NCI-H2196 treated with DMSO at 0.1 percent for 48 hours (cell line): Measurements from ENCODE around the gene DSE.

ENCODE experiments used
- DNase-seq: peaks from one replicate; lab custom pipeline; 2025; ENCODE audit not compliant: unreplicated experiment; lab: John Stamatoyannopoulos, UW

Gene DSE

GRCh38 chr6:116386581-116387299, 16.0 kb downstream of the DSE start:
- no peak for DNase-seq

- no peak for DNase-seq
Measured at GRCh38 chr6:116387374-116387773, 16.6 kb downstream of the DSE start.

DNA sequence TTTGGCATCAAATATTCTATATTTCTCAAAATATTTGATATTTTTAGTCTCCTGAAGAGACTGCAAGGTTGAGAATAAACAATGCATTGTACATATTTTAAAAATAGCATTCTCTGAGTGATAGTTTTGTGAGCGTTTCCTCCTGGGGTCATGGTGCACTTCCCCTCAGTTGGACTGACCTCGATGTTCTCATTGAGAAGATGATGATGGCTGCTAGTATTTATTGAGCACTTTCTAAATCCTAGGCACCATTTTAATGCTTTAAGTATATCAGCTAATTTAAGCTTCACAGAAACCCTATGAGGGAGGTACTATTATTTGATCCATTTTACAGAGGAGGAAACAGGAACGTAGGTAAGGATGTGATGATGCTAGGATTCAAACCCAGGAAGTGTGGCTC, 18.2 kb downstream of the DSE start:
- DNase-seq, result no peak

- no peak for DNase-seq
Measured at GRCh38 chr6:116389357-116389756, 18.6 kb downstream of the DSE start.

DNA sequence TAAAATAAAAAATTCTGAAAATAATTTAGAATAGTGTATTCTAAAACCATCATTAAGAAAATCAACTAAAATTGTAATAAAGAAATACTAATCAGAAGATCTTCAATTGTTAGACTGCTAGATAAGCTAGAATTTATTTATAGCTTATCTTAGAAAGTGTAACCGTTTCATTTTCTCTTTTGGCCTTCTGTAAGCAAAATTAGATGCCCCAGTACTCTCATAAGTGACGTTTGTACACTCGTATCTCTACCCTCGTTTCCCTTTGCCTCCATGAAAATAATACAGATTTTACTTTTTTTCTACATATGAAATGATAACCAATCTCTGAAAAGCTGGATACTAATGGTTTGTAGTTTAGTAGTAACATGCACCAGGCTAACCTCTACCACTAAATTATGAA, 19.8 kb downstream of the DSE start:
- no peak for DNase-seq

DNA sequence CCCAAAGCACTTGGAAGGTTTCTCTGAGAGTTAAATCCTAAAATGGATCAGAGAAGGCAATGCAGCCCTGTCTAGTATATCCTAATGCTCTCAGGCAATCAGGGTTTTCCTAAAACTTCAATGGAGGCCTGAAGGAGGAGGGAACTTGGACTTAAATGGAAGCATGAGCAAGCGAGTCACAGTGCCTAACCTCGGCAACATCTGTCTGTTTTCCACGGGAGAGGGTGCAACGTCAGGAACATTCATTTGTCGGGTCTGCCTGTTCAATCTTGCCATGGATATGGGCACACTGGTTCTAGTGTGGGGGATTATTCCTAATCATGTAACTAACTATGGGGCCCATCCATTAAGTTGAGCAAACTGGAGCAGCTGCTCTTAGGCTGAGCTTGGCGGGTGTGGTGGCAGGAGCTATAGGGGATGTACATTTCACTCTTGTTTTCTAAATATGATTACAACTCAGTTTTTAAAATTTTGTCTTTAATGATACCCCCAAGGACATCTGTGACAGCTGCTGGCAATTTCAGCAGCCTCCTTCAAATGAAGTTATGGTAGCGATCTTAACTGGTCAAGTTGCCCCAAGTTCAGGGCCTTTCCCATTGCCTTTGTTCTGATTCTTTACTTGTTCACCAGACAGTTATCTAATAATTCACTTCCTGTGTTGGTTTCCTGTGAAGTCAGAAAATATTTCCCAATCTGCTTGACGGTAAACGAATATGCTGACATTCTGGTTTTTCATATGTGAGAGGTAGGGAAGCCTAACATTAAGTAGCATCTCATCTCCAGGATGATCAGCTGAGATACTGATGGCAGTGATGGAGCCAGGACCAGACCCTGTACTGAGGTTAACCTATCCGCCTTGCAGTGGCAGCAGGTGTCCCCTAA, 21.6 kb downstream of the DSE start:
- no peak for DNase-seq

DNA sequence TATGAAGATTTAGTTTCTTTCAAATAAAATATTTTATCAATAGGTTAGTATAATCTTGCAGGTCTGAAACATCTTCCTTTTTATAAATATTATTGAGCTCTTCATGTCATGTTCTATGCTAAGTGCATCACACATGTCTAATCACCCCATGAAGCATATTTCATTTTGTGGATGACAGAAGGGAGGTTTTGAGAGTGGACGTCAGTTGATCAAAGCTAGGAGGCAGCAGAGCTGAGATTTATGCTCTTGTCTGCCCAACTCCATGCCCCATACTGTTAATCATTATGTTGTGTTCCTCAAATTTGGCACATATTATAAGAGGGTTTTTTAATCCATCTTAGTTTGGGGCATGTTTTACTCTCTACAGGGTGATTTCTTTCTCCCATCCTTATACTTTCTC, 22.7 kb downstream of the DSE start:
- DNase-seq, result no peak

- DNase-seq, result no peak
Measured at GRCh38 chr6:116395647-116396046, 24.9 kb downstream of the DSE start.

DNA sequence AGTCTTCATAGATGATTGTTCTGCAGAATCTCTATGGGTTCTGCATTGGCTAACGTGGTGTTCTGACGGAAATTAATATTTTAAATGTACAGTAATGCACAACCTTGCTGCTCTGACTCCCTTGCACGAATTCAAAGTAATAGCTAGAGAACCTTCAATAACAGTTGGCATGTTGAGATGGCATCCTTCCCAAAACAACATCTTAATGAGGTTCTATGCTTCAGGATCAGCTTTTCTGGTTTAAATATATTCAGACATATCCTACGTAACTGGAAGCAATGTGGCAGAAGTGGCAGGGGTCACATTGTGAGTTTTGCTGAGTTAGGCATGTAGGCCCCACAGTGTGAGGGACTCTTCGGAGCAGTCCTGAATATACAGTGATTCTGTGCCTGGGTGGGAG, 25.7 kb downstream of the DSE start:
- no peak for DNase-seq

- DNase-seq, result no peak
Measured at GRCh38 chr6:116397914-116398313, 27.2 kb downstream of the DSE start.

- DNase-seq, result no peak
Measured at GRCh38 chr6:116398316-116399010, 27.7 kb downstream of the DSE start.

DNA sequence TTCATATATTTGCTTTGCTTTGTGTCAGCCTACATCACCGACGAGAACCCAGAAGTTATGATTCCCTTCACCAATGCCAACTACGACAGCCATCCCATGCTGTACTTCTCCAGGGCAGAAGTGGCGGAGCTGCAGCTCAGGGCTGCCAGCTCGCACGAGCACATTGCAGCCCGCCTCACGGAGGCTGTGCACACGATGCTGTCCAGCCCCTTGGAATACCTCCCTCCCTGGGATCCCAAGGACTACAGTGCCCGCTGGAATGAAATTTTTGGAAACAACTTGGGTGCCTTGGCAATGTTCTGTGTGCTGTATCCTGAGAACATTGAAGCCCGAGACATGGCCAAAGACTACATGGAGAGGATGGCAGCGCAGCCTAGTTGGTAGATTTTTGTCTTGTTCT, 28.5 kb downstream of the DSE start:
- no peak for DNase-seq

DNA sequence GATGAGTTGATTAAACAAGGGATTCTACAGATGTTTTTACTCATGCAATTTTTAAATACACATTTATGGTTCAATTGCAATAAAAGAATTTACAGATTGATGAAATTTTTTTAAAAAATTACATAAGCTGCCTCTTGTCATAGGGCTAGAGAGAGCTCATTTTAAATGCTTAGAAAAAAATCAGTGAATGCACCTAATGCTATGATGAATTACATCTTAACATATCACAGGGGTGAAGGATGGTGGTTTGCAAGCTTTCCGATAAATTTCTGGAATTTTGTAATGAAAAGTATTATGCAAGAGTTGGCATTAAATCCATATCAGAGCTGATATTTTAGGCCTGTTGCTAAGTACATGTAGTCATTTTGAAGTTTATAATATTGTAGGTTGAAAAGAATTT, 29.6 kb downstream of the DSE start:
- DNase-seq, result no peak

GRCh38 chr6:116402108-116402937, 31.6 kb downstream of the DSE start:
- DNase-seq, result no peak

DNA sequence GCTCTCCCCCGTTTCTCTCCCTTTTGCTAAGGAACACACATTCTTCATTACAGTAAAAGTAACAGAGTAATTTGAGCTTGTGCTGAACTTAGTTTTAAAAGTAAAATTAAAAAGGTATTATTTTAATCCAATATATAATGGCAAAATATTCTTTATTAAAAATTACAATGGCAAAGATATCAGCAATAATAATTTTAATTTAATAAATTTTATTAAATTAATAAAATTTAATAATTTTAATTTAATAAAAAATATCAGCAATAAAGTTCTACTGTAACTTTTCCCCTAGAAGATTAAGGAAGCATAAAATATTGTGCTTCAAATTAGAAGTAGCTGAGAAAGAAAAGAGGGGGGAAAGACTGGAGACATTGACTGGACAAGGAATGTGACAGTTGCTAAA, 32.5 kb downstream of the DSE start:
- DNase-seq, result no peak

- no peak for DNase-seq
Measured at GRCh38 chr6:116404696-116405095, 33.9 kb downstream of the DSE start.

GRCh38 chr6:116405138-116405537, 34.4 kb downstream of the DSE start:
- DNase-seq, result no peak

DNA sequence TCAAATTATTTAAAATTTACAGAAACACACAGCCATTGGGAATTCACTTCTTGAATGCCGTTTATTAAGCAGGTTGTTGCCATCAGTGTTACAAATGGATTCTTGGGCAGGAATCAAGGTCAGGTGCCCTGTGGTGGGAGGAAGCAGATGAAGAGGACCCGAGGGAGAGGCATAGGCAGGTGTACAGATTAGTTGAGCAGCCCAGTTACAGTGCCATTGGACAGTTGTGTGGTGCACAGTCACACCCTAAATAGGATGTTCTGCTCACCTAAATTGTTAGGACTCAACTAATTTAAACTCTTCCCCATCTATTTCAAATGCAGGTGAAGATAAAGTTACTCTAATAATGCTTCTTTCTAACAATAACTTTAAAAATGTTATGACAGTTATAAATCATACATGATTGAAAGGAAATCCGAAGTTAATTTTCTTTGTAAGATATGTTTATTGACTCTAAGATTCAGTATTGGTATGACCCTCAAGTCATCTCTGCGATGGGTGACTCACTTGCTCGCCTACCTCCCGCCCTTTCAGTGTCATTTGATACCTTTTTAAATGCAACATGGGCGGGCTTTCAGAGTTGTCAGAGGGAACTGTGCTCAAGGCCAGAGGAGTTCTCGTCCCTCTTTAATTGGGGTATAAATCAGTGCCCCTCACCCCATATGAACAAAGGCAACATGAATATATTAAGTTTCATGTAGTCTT, 35.1 kb downstream of the DSE start:
- DNase-seq, result no peak

DNA sequence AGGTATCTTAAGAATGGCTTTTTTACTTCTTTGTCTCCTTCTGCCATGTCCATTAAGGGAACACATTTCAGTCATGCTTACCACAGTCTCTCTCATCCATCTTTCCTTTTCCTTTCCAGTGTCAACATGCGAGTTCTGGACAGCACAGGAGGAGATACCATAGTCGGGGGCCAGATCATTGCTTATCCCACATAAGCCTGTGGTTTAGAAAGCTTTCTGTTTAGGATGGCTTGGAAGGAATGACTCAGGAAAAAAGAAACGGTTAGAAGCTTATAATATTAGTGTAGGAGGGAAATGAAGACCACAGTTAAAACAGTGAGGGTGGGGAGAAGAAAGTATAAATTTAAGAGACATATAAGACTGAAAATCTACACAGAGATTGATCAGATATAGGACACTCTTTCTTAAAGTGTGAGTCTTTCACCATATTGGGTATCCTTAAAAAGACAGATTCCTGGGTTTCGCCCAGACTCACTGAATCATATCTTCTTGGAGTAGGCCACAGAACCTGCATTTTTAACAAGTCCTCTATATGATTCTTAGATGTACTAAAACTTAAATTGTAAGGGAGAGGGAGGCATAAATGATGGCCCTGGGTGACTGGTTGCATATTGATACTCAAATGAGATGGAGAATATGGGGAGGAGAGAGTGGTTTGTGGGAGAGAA, 36.1 kb downstream of the DSE start:
- no peak for DNase-seq

DNA sequence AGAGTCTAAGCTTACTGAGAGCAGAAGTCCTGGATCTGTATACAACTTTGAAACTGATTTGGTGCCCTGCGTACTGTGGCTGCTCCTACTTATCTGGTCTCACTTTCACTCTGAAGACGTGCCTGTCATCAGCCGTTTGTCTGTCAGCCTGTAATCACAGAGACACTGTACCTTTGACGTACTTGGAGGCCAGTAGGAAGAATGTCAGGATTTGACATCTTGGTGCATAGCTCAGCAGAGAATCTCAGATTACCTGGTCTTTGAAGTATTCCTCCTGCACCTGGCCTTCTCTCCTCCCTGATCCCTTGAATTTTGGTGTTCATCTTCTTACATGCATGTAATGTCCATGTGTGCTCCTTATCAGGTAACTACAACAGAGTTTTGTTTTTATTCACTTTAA, 37.7 kb downstream of the DSE start:
- DNase-seq, result no peak
